Middle frontal gyrus (tissue), 1 donor: ENCODE measurements around the gene BPGM.
A peak's percentile ranks its signal among the peaks of the same experiment; 100 is the strongest.
"Not testable (repeated sequence)": the region's sequence is repeated elsewhere in the genome, so short reads cannot be mapped to it uniquely, and the experiment has no call there.

Source experiments
- DNase-seq: peaks from one replicate; pipeline ENCODE4 v3.0.0-alpha.2; 2015; ENCODE audit warnings: low spot score; ENCODE audit errors: extremely low spot score

BPGM gene

GRCh38 chr7:134662166-134662870 lies 15.7 kb downstream of the BPGM start:
- DNase-seq, result no peak

GRCh38 chr7:134662871-134663205 lies 16.2 kb downstream of the BPGM start:
- DNase-seq, result no peak

- DNase-seq, result not testable (repeated sequence)
These were observed 18.4 kb downstream of the BPGM start for GRCh38 chr7:134665045-134665444.

- DNase-seq, result no peak
These were observed 21.2 kb downstream of the BPGM start for GRCh38 chr7:134667899-134668298.

GRCh38 chr7:134669388-134669787 lies 22.7 kb downstream of the BPGM start:
- no peak for DNase-seq

GRCh38 chr7:134669845-134670373 lies 23.3 kb downstream of the BPGM start:
- DNase-seq, result no peak

- no peak for DNase-seq
These were observed 25.0 kb downstream of the BPGM start for GRCh38 chr7:134671609-134672008.

- no peak for DNase-seq
These were observed 27.8 kb downstream of the BPGM start for GRCh38 chr7:134674424-134674823.

- DNase-seq, result no peak
These were observed 30.1 kb downstream of the BPGM start for GRCh38 chr7:134676743-134677142.

- DNase-seq, result no peak
These were observed 31.5 kb downstream of the BPGM start for GRCh38 chr7:134678115-134678514.

GRCh38 chr7:134679006-134679405 lies 32.4 kb downstream of the BPGM start:
- DNase-seq, result no peak

GRCh38 chr7:134684165-134684564 lies 37.5 kb downstream of the BPGM start:
- no peak for DNase-seq

GRCh38 chr7:134685250-134685649 lies 38.6 kb downstream of the BPGM start:
- no peak for DNase-seq

- DNase-seq, result no peak
These were observed 40.1 kb downstream of the BPGM start for GRCh38 chr7:134686786-134687185.

GRCh38 chr7:134689550-134689949 lies 42.9 kb downstream of the BPGM start:
- DNase-seq, result not testable (repeated sequence)

- DNase-seq, result peak; percentile 64
These were observed 43.4 kb downstream of the BPGM start for GRCh38 chr7:134690016-134690415.

- DNase-seq, result peak; percentile 50
These were observed 44.2 kb downstream of the BPGM start for GRCh38 chr7:134690614-134691504.

- DNase-seq, result no peak
These were observed 45.1 kb downstream of the BPGM start for GRCh38 chr7:134691546-134692343.

GRCh38 chr7:134692344-134692705 lies 45.7 kb downstream of the BPGM start:
- no peak for DNase-seq

- no peak for DNase-seq
These were observed 46.6 kb downstream of the BPGM start for GRCh38 chr7:134693256-134693655.

- DNase-seq, result no peak
These were observed 47.6 kb downstream of the BPGM start for GRCh38 chr7:134694299-134694698.

GRCh38 chr7:134694767-134695166 lies 48.1 kb downstream of the BPGM start:
- DNase-seq, result no peak
